ENCODE data around the gene ZCCHC14. TPM values are rescaled to one million over a fixed set of nuclear protein-coding genes. Genes with fewer than 3 reads are reported as not detected.

ZCCHC14 gene
- total and polyA plus RNA-seq, 2 of the 13 experiments (the other 11 are each of a cell fraction or from before 2014, with no cell fraction given) = 12.4 to 12.5 TPM

GRCh38 chr16:87383505-87384161 lies 109.2 kb downstream of the ZCCHC14 start, which contains the start of gene FBXO31 (continued):
- peak; percentile 72 for TF ChIP-seq ZNF781 (CRISPR knock-in tag; IDR thresholded peaks at IDR 0.05; ENCODE audit: borderline replicate concordance, not compliant biosample characterization)
- no peak for TF ChIP-seq SRSF4 (IDR thresholded peaks at IDR 0.05; ENCODE audit: low read depth, low read length, poor library complexity, severe bottlenecking)
- no peak for TF ChIP-seq NONO (IDR thresholded peaks at IDR 0.05)
- peak; percentile 98 for TF ChIP-seq NONO (CRISPR knock-in tag; conservative IDR thresholded peaks at IDR 0.05)
- TF ChIP-seq TMF1 (CRISPR knock-in tag; IDR thresholded peaks at IDR 0.05; ENCODE audit: low read depth) = no peak; the same call in 1 of the 2 replicates
- no peak for TF ChIP-seq ZNF251 (CRISPR knock-in tag; IDR thresholded peaks at IDR 0.05)
- TF ChIP-seq ZFP36L1 (CRISPR knock-in tag; IDR thresholded peaks at IDR 0.05) = peak; percentile 66; the same call in 1 of the 2 replicates
- TF ChIP-seq ZNF12 (CRISPR knock-in tag; IDR thresholded peaks at IDR 0.05) = peak; percentile 77
- TF ChIP-seq ZNF160 (CRISPR knock-in tag; IDR thresholded peaks at IDR 0.05) = peak; percentile 92
- TF ChIP-seq PBX3 (CRISPR knock-in tag; IDR thresholded peaks at IDR 0.05; ENCODE audit: borderline replicate concordance) = peak; percentile 33; the same call in 1 of the 2 replicates
- no peak for TF ChIP-seq MAFF (IDR thresholded peaks at IDR 0.05; ENCODE audit: low read depth, low read length)
- TF ChIP-seq FOXP1 (IDR thresholded peaks at IDR 0.05) = no peak
- TF ChIP-seq FOXP1 (CRISPR knock-in tag; IDR thresholded peaks at IDR 0.05) = peak; percentile 75
- TF ChIP-seq PREB (CRISPR knock-in tag; IDR thresholded peaks at IDR 0.05) = no peak
- no peak for TF ChIP-seq HDAC6 (IDR thresholded peaks at IDR 0.05; ENCODE audit: low read depth, low read length)
- TF ChIP-seq PAF1 (CRISPR knock-in tag; IDR thresholded peaks at IDR 0.05) = no peak
- TF ChIP-seq ISL2 (CRISPR knock-in tag; IDR thresholded peaks at IDR 0.05) = peak; percentile 91
- peak; percentile 12; the same call in 1 of the 2 replicates for TF ChIP-seq ZNF446 (CRISPR knock-in tag; IDR thresholded peaks at IDR 0.05)
- peak; percentile 18 for TF ChIP-seq AFF4 (CRISPR knock-in tag; IDR thresholded peaks at IDR 0.05)
- peak in 1 of 2 experiments; percentile 47; a peak in 1 of 4 replicates for TF ChIP-seq ATF4 (CRISPR knock-in tag; IDR thresholded peaks at IDR 0.05)
- no peak for TF ChIP-seq ASH2L (IDR thresholded peaks at IDR 0.05; ENCODE audit: insufficient read length, low read depth, low read length)

Data from HepG2 (cell line).